BE2C (cell line): Measurements from ENCODE around the gene SIPA1.
"Not testable (repeated sequence)": the region's sequence is repeated elsewhere in the genome, so short reads cannot be mapped to it uniquely, and the experiment has no call there.

Experiments used
- DNase-seq: peaks from one replicate; pipeline ENCODE4 v3.0.0-alpha.2; 2020
- H3K27me3 ChIP-seq: fragments of 250-450 bp; sonication (Bioruptor Pico); 2 replicates; pipeline ENCODE4 v1.5.1; 2020; ENCODE audit warnings: mild to moderate bottlenecking
- H3K36me3 ChIP-seq: fragments of 250-450 bp; sonication (Bioruptor Pico); 2 replicates; pipeline ENCODE4 v1.5.1; 2020; ENCODE audit warnings: mild to moderate bottlenecking
- H3K4me1 ChIP-seq: fragments of 250-450 bp; sonication (Bioruptor Pico); 2 replicates; pipeline ENCODE4 v1.5.1; 2020
- H3K4me3 ChIP-seq: 2 replicates; pipeline ENCODE4 v1.5.1; 2011; ENCODE audit warnings: low read depth, low read length
- H3K9me3 ChIP-seq: fragments of 250-450 bp; sonication (Bioruptor Pico); 2 replicates; pipeline ENCODE4 v1.5.1; 2020
- TF ChIP-seq, protein P1 (sequence below): IDR thresholded peaks from 2 replicates; pipeline ENCODE4 v1.5.1; 2012; ENCODE audit warnings: mild to moderate bottlenecking, low read depth, low read length

The SIPA1 gene

DNA sequence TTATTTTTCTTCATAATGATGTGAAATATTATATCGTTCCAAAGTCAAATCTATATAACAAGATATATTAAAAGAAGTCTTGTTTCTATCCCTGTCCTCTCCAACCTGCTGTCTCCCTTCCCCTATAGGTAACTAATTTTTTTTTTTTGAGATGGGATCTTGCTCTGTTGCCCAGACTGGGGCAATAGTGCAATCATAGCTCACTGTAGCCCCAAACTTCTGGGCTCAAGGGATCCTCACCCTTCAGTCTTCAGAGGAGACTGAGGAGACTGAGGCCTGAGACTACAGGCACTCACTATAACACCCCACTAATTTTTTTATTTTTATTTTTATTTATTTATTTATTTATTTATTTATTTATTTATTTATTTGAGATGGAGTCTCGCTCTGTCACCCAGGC lies 35.1 kb downstream of the SIPA1 start:
- DNase-seq, result no peak
- Histone ChIP-seq H3K27me3 (peaks cover 4% of the 10 kb centered on the region; the same call in 1 of the 2 replicates), H3K4me1 (no peaks in the 10 kb centered on the region), H3K36me3 (no peaks in the 10 kb centered on the region), H3K9me3 (no peaks in the 10 kb centered on the region), H3K4me3 (no peak overlapping the region)
- TF ChIP-seq, protein P1, sequence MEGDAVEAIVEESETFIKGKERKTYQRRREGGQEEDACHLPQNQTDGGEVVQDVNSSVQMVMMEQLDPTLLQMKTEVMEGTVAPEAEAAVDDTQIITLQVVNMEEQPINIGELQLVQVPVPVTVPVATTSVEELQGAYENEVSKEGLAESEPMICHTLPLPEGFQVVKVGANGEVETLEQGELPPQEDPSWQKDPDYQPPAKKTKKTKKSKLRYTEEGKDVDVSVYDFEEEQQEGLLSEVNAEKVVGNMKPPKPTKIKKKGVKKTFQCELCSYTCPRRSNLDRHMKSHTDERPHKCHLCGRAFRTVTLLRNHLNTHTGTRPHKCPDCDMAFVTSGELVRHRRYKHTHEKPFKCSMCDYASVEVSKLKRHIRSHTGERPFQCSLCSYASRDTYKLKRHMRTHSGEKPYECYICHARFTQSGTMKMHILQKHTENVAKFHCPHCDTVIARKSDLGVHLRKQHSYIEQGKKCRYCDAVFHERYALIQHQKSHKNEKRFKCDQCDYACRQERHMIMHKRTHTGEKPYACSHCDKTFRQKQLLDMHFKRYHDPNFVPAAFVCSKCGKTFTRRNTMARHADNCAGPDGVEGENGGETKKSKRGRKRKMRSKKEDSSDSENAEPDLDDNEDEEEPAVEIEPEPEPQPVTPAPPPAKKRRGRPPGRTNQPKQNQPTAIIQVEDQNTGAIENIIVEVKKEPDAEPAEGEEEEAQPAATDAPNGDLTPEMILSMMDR, result no peak

DNA sequence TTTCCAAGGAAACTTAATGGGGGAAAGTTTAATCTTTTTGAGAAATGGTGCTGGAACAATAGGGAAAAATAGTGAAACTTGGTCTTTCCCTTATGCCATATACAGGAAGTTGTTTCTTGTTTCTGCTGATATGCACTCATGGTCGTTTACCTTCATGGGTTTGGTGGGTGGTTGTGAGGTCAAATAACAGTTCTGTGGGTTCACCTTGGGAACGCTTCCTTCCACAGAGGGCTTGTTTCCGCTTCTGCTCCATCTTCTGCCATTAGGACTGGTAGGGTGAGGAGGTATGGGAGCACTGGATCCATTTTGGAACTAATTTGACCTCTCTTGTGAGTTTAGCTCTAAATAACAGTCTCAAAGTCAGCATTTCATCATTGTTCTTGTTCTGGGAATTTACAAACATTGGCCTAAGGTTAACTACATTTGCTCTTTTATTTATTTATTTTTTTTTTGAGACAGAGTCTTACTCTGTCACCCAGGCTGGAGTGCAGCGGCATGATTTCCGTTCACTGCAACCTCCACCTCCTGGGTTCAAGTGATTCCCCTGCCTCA lies 42.4 kb downstream of the SIPA1 start:
- Histone ChIP-seq H3K9me3 (no peaks in the 10 kb centered on the region), H3K27me3 (peaks cover 44% of the 10 kb centered on the region), H3K36me3 (no peaks in the 10 kb centered on the region), H3K4me3 (no peak overlapping the region), H3K4me1 (no peaks in the 10 kb centered on the region)
- TF ChIP-seq, protein P1, result no peak
- no peak for DNase-seq

DNA sequence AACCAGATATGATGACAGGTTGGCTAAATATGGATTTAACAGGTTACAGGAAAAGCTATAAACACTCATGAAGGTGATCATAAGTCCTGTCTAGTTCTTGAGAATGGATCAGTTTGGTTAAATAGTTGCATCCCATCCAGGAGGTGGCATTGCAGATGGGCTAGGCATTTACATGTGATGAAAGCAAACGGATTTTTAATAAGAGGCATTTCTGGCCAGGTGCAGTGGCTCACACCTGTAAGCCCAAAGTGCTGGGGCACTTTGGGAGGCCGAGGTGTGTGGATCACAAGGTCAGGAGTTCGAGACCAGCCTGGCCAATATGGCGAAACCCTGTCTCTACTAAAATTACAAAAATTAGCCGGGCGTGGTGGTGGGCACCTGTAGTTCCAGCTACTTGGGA lies 45.6 kb downstream of the SIPA1 start:
- not testable (repeated sequence) for H3K4me3 ChIP-seq, DNase-seq, H3K4me1 ChIP-seq, H3K36me3 ChIP-seq, H3K9me3 ChIP-seq
- H3K27me3 ChIP-seq, result peaks cover 49% of the 10 kb centered on the region

GRCh38 chr11:65685981-65686380 lies 48.1 kb downstream of the SIPA1 start:
- H3K4me1 ChIP-seq, result no peaks in the 10 kb centered on the region
- TF ChIP-seq, protein P1, result no peak
- no peak overlapping the region for H3K4me3 ChIP-seq
- no peaks in the 10 kb centered on the region for H3K9me3 ChIP-seq
- H3K36me3 ChIP-seq, result no peaks in the 10 kb centered on the region
- H3K27me3 ChIP-seq, result peaks cover 49% of the 10 kb centered on the region
- DNase-seq, result no peak

GRCh38 chr11:65691847-65692246 lies 53.9 kb downstream of the SIPA1 start:
- H3K4me3 ChIP-seq, DNase-seq, H3K9me3 ChIP-seq, H3K36me3 ChIP-seq, H3K4me1 ChIP-seq, H3K27me3 ChIP-seq: not testable (repeated sequence)

DNA sequence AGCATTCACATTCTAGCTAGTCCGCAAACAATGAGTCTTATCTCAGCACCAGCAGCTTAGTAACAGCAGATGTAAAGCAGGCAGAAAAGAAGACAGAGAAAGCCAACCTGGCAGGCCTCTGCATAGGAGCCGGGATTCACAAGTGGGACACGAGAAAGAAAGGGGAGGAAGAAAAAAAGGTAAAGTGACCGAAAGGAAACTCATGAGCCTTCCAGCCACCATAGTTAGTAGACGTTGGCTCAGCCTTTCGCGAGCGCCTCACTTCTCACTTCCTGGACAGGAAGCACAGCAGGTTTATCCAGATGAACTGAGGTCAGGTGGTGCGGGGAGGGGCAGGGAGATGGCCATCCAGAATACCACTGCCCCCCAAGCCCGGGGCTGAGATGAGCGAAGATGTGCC lies 54.5 kb downstream of the SIPA1 start:
- DNase-seq, result no peak
- Histone ChIP-seq H3K36me3 (no peaks in the 10 kb centered on the region), H3K4me3 (no peak overlapping the region), H3K4me1 (no peaks in the 10 kb centered on the region), H3K9me3 (no peaks in the 10 kb centered on the region), H3K27me3 (no peaks in the 10 kb centered on the region)
- TF ChIP-seq, protein P1, result no peak

DNA sequence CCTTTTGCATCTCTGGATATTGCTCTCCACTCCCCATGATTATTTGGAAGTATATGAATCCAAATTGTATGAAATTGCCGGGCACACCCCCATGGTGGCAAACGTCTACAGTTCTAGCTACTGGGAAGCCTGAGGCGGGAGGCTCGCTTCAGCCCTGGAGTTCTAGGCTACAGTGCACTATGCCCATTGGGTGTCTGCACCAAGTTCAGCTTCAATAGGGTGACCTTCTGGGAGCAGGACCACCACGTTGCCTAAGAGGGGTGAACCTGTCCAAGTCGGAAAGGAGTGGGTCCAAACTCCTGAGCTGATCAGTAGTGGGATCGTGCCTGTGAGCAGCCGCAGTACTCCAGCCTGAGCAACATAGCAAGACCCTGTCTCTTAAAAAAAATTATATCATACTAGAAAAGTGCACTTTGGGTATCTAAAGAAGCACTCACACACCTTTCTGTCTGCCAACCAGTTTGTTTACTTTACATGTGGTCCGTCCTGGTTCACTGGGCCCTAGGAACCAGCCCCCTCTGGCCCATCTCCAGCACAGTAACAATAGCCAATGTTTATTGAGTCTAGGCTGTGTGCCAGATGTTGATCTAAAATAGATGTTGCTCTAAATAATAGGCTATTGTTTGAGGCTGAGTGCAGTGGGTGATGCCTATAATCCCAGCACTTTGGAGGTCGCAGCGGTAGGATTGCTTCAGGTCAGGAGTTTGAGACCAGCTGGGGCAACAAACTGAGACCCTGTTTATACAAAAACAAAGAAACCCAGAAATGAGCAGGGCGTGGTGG lies 57.7 kb downstream of the SIPA1 start:
- Histone ChIP-seq H3K4me3 (no peak overlapping the region), H3K4me1 (no peaks in the 10 kb centered on the region), H3K9me3 (no peaks in the 10 kb centered on the region), H3K36me3 (no peaks in the 10 kb centered on the region), H3K27me3 (peaks cover 21% of the 10 kb centered on the region)
- TF ChIP-seq, protein P1, result no peak
- no peak for DNase-seq
